H9 (cell line): ENCODE measurements around the gene MCEE. TPM values are rescaled to one million over a fixed set of nuclear protein-coding genes. Genes with fewer than 3 reads are reported as not detected.
A peak's percentile ranks its signal among the peaks of the same experiment; 100 is the strongest.

Experiments
- DNase-seq: peaks from one replicate; pipeline ENCODE4 v3.0.0-alpha.2; 2017
- H2AFZ ChIP-seq: one replicate; pipeline ENCODE4 v1.6.1; 2013; ENCODE audit warnings: mild to moderate bottlenecking, low read length, control low read depth, moderate library complexity
- H2AK5ac ChIP-seq: 2 replicates; pipeline ENCODE4 v1.6.1; 2013; ENCODE audit warnings: low read length, control low read depth, mixed read lengths; ENCODE audit not compliant: insufficient read length
- H2BK120ac ChIP-seq: one replicate; pipeline ENCODE4 v1.6.1; 2013; ENCODE audit warnings: low read depth, mild to moderate bottlenecking, low read length, control low read depth, inconsistent platforms; ENCODE audit not compliant: poor library complexity, severe bottlenecking
- H2BK12ac ChIP-seq: 2 replicates; pipeline ENCODE4 v1.6.1; 2013; ENCODE audit warnings: low read length, control low read depth, mixed read lengths, low read depth; ENCODE audit not compliant: insufficient read length
- H2BK15ac ChIP-seq: 2 replicates; pipeline ENCODE4 v1.6.1; 2013; ENCODE audit warnings: low read depth, low read length, control low read depth
- H2BK20ac ChIP-seq: one replicate; pipeline ENCODE4 v1.6.1; 2013; ENCODE audit warnings: low read depth, mild to moderate bottlenecking, low read length, control low read depth, inconsistent platforms; ENCODE audit not compliant: poor library complexity, severe bottlenecking
- H2BK5ac ChIP-seq: 2 replicates; pipeline ENCODE4 v1.6.1; 2013; ENCODE audit warnings: low read length, control low read depth, mixed read lengths; ENCODE audit not compliant: insufficient read length
- H3K14ac ChIP-seq: 2 replicates; pipeline ENCODE4 v1.6.1; 2013; ENCODE audit warnings: low read length, control low read depth; ENCODE audit not compliant: insufficient read depth
- H3K18ac ChIP-seq: 2 replicates; pipeline ENCODE4 v1.6.1; 2013; ENCODE audit warnings: low read depth, mild to moderate bottlenecking, mixed read lengths, low read length, control low read depth; ENCODE audit not compliant: insufficient read length
- H3K23ac ChIP-seq: 2 replicates; pipeline ENCODE4 v1.6.1; 2013; ENCODE audit warnings: low read length, control low read depth, mixed read lengths, low read depth; ENCODE audit not compliant: insufficient read length
- H3K23me2 ChIP-seq: 2 replicates; pipeline ENCODE4 v1.6.1; 2013; ENCODE audit warnings: low read depth, mild to moderate bottlenecking, mixed read lengths, low read length, control low read depth; ENCODE audit not compliant: insufficient read length, poor library complexity, severe bottlenecking
- H3K27ac ChIP-seq: 2 replicates; pipeline ENCODE4 v1.5.1; 2013; ENCODE audit warnings: low read length, control low read depth, mixed read lengths, low read depth; ENCODE audit not compliant: insufficient read length
- H3K27me3 ChIP-seq: 2 replicates; pipeline ENCODE4 v1.6.1; 2013; ENCODE audit warnings: low read length, control low read depth, inconsistent platforms; ENCODE audit not compliant: insufficient read depth
- H3K4ac ChIP-seq: 2 replicates; pipeline ENCODE4 v1.6.1; 2013; ENCODE audit warnings: low read depth, mild to moderate bottlenecking, control low read depth, inconsistent platforms, low read length, moderate library complexity
- H3K4me1 ChIP-seq: 2 replicates; pipeline ENCODE4 v1.6.1; 2013; ENCODE audit warnings: low read length, control low read depth, inconsistent platforms; ENCODE audit not compliant: insufficient read depth
- H3K4me2 ChIP-seq: 2 replicates; pipeline ENCODE4 v1.6.1; 2013; ENCODE audit warnings: low read length, control low read depth, mixed read lengths; ENCODE audit not compliant: insufficient read length, insufficient read depth
- H3K56ac ChIP-seq: 2 replicates; pipeline ENCODE4 v1.6.1; 2013; ENCODE audit warnings: low read depth, mild to moderate bottlenecking, mixed read lengths, low read length, control low read depth; ENCODE audit not compliant: insufficient read length
- H3K79me1 ChIP-seq: 2 replicates; pipeline ENCODE4 v1.6.1; 2013; ENCODE audit warnings: low read depth, mild to moderate bottlenecking, moderate library complexity, low read length, control low read depth, inconsistent platforms; ENCODE audit not compliant: insufficient read depth, poor library complexity, severe bottlenecking
- H3K79me2 ChIP-seq: 2 replicates; pipeline ENCODE4 v1.6.1; 2013; ENCODE audit warnings: low read length, control low read depth, inconsistent platforms; ENCODE audit not compliant: insufficient read depth
- H3K9ac ChIP-seq: 2 replicates; pipeline ENCODE4 v1.6.1; 2013; ENCODE audit warnings: low read length, control low read depth, mixed read lengths; ENCODE audit not compliant: insufficient read length; ENCODE audit errors: extremely low read depth
- H3K9me3 ChIP-seq: one replicate; pipeline ENCODE4 v1.6.1; 2013; ENCODE audit warnings: low read depth, low read length, inconsistent platforms; ENCODE audit not compliant: control insufficient read depth
- H3T11ph ChIP-seq: one replicate; pipeline ENCODE4 v1.6.1; 2013; ENCODE audit warnings: mild to moderate bottlenecking, low read length, control low read depth, inconsistent platforms
- H4K20me1 ChIP-seq: one replicate; pipeline ENCODE4 v1.6.1; 2013; ENCODE audit not compliant: control insufficient read depth, insufficient read length, insufficient read depth
- H4K5ac ChIP-seq: 2 replicates; pipeline ENCODE4 v1.6.1; 2013; ENCODE audit warnings: low read depth, mild to moderate bottlenecking, mixed read lengths, low read length, control low read depth; ENCODE audit not compliant: insufficient read length
- H4K8ac ChIP-seq: replicated peaks from 2 replicates; pipeline ENCODE4 v1.6.1; 2013; ENCODE audit warnings: low read length, control low read depth, mixed read lengths, low read depth; ENCODE audit not compliant: insufficient read length
- H4K91ac ChIP-seq: 2 replicates; pipeline ENCODE4 v1.6.1; 2013; ENCODE audit warnings: low read depth, mild to moderate bottlenecking, moderate library complexity, mixed read lengths, low read length, control low read depth; ENCODE audit not compliant: insufficient read length
- H3K27ac Mint-ChIP-seq, 3 experiments: 2 replicates in 2 of 3; 3 replicates in 1 of 3; pipeline ENCODE4 v1.8.0; 2020 to 2021; ENCODE audit warnings: mixed read lengths in 3 of 3, mild to moderate bottlenecking in 1 of 3, moderate library complexity in 1 of 3
- H3K27me3 Mint-ChIP-seq: 2 replicates; pipeline ENCODE4 v1.8.0; 2021; ENCODE audit warnings: low read depth, mild to moderate bottlenecking, moderate library complexity, mixed read lengths
- H3K36me3 Mint-ChIP-seq, 3 experiments: 2 replicates in 2 of 3; 3 replicates in 1 of 3; pipeline ENCODE4 v1.8.0; 2020 to 2021; ENCODE audit warnings: low read depth in 3 of 3, mixed read lengths in 3 of 3; ENCODE audit not compliant: insufficient read depth in 1 of 3
- H3K4me1 Mint-ChIP-seq, 2 experiments: 2 replicates each; pipeline ENCODE4 v1.8.0; 2020; ENCODE audit warnings: mixed read lengths in 2 of 2
- H3K4me3 Mint-ChIP-seq, 2 experiments: 2 replicates in 1 of 2; 3 replicates in 1 of 2; pipeline ENCODE4 v1.8.0; 2020 to 2021; ENCODE audit warnings: mild to moderate bottlenecking in 2 of 2, mixed read lengths in 2 of 2, moderate library complexity in 1 of 2
- H3K9me3 Mint-ChIP-seq, 2 experiments: 2 replicates in 1 of 2; 3 replicates in 1 of 2; pipeline ENCODE4 v1.8.0; 2020; ENCODE audit warnings: mild to moderate bottlenecking in 2 of 2, mixed read lengths in 2 of 2, moderate library complexity in 1 of 2
- CTCF ChIP-seq: fragments of 200-600 bp; sonication (generic); conservative IDR thresholded peaks from 3 replicates; pipeline ENCODE4 v1.8.0; 2021; ENCODE audit warnings: antibody characterized with exemption, mild to moderate bottlenecking
- WGBS: extraction: QIAGEN DNeasy Blood & Tissue Kit; methylation state at CpG from one replicate; pipeline ENCODE4 v1.1.7; 2013; ENCODE audit warnings: missing lambda C conversion rate, low lambda C conversion rate, mixed read lengths; ENCODE audit not compliant: insufficient read length; ENCODE audit errors: extremely low coverage; 5-methylcytosine and 5-hydroxymethylcytosine counted together
- total RNA-seq: library from RNA; stranded (reverse); gene quantifications from 2 replicates; pipeline ENCODE4 v1.2.1, GENCODE V29; 2021

Gene MCEE
- total RNA-seq, 1 experiment from 2014 or later, result 12.5 TPM

DNA sequence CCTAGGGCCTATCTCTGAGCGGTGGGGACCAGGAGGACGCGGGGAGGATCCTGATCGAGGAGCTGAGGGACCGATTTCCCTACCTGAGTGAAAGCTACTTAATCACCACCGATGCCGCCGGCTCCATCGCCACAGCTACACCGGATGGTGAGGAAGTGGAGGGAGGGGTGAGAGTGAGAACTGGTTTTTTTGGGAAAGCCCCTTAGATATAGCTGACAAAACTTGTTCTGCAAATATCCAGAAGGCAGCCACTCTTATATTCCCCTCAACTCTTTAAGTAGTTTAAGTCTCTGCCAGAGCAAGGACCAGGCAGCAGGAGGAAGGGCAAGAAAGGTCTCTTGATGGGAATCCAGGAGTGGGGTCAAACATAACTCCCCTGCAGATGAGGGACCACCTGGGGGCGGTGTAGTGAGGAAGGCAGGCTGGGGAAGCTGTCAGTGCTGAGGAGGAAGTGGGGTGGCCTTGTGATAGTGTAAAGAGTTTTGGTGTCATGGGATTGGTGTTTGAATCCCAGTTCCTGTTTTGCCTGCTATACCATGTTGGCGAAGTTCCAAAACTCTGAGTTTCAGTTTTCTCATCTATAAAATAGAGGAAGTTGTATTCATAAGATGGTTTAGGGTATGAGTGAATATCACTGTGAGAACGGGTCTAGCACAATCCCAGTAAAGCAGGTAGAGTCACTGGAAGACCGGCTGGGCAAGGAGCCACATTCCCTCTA is 58.2 kb downstream of the MCEE start:
- Histone ChIP-seq H3K4me1 (peaks cover 5% of the 10 kb centered on the region; the same call in 1 of the 2 replicates), H2BK15ac (no peak overlapping the region), H2BK5ac (no peak overlapping the region), H2AFZ (no peak overlapping the region), H3K27ac (no peak overlapping the region), H3T11ph (no peak overlapping the region), H4K91ac (no peak overlapping the region), H2BK20ac (no peak overlapping the region), H3K27me3 (no peaks in the 10 kb centered on the region), H2AK5ac (no peak overlapping the region), H3K23ac (no peak overlapping the region), H4K8ac (no peak overlapping the region), H3K79me2 (0 out of 2 replicates have a peak, but pooled peaks cover 2% of the 10 kb centered on the region), H3K56ac (no peak overlapping the region), H3K79me1 (no peaks in the 10 kb centered on the region), H3K9me3 (no peaks in the 10 kb centered on the region), H3K4me2 (no peak overlapping the region), H4K20me1 (no peaks in the 10 kb centered on the region), H2BK12ac (no peak overlapping the region), H2BK120ac (no peak overlapping the region), H4K5ac (no peak overlapping the region), H3K14ac (no peak overlapping the region), H3K18ac (no peak overlapping the region), H3K9ac (no peak overlapping the region), H3K4ac (no peak overlapping the region), H3K23me2 (peaks cover 18% of the 10 kb centered on the region)
- Mint-ChIP-seq H3K27ac (peak overlapping the region; percentile 43 to 82 (median 82); a peak in 2 of 7 replicates), H3K9me3 (no peaks in the 10 kb centered on the region), H3K36me3 (peaks cover 11 to 53% (median 28%) of the 10 kb centered on the region in 3 experiments; a peak in 6 of 7 replicates), H3K4me3 (no peak overlapping the region; a peak in 1 of 5 replicates), H3K4me1 (peaks cover 18 to 26% of the 10 kb centered on the region in 2 experiments), H3K27me3 (no peaks in the 10 kb centered on the region)
- WGBS, result no CpG with 5 or more reads among the region's 14 CpGs
- TF ChIP-seq CTCF, result 0 out of 3 replicates have a peak, but pooled peaks have one; percentile 16
- no peak for DNase-seq
